Thoracic aorta (tissue), 2 donors: Measurements from ENCODE around the gene OLFML3. TPM values are rescaled to one million over a fixed set of nuclear protein-coding genes. Genes with fewer than 3 reads are reported as not detected.

ENCODE experiments used
- ATAC-seq: fragments of 150-250 bp; one replicate; pipeline ENCODE4 v1.8.0; 2017; ENCODE audit warnings: low read depth; ENCODE audit not compliant: insufficient number of reproducible peaks, low FRiP score
- DNase-seq: peaks from one replicate; pipeline ENCODE4 v3.0.0-alpha.2; 2020; ENCODE audit warnings: low spot score
- H3K27ac ChIP-seq, 2 donors: fragments of 200-600 bp; sonication (generic); 1 replicate in 1 of 2; 2 replicates in 1 of 2; pipeline ENCODE4 v1.5.1; 2016; ENCODE audit warnings: mild to moderate bottlenecking in 2 of 2, moderate library complexity in 2 of 2
- H3K27me3 ChIP-seq: fragments of 200-600 bp; sonication (generic); replicated peaks from 2 replicates; pipeline ENCODE4 v1.6.0; 2016; ENCODE audit warnings: mild to moderate bottlenecking; ENCODE audit not compliant: insufficient read depth
- H3K36me3 ChIP-seq: fragments of 200-600 bp; sonication (generic); one replicate; pipeline ENCODE4 v1.5.1; 2016
- H3K4me1 ChIP-seq, 2 donors: fragments of 200-600 bp; sonication (generic); 1 replicate in 1 of 2; 2 replicates in 1 of 2; pipeline versions ENCODE4 v1.5.1 to v1.6.0; 2016; ENCODE audit warnings: low read depth in 2 of 2, mild to moderate bottlenecking in 1 of 2; ENCODE audit not compliant: control insufficient read depth in 1 of 2
- H3K4me3 ChIP-seq: fragments of 200-600 bp; sonication (generic); 2 replicates; pipeline ENCODE4 v1.5.1; 2016; ENCODE audit warnings: mild to moderate bottlenecking
- H3K9me3 ChIP-seq: fragments of 200-600 bp; sonication (generic); 2 replicates; pipeline ENCODE4 v1.5.1; 2016
- total RNA-seq, 2 donors: library from RNA; depleted of rRNA; stranded (reverse); fragments of >200 nt; gene quantifications; one replicate each; pipeline versions ENCODE4 v1.1.0 to v1.2.3, GENCODE V29; 2016
- TF ChIP-seq, protein P1 (sequence below): fragments of 200-600 bp; sonication (generic); IDR thresholded peaks from one replicate; pipeline ENCODE4 v1.5.1; 2019; ENCODE audit warnings: antibody characterized with exemption

OLFML3 gene
- total RNA-seq, 2 donors from 2014 or later = 56.0 to 63.9 TPM

- H3K36me3 ChIP-seq = peaks cover 7% of the 10 kb centered on the region
These were observed 41.1 kb upstream of the OLFML3 start for GRCh38 chr1:113938192-113938591.

DNA sequence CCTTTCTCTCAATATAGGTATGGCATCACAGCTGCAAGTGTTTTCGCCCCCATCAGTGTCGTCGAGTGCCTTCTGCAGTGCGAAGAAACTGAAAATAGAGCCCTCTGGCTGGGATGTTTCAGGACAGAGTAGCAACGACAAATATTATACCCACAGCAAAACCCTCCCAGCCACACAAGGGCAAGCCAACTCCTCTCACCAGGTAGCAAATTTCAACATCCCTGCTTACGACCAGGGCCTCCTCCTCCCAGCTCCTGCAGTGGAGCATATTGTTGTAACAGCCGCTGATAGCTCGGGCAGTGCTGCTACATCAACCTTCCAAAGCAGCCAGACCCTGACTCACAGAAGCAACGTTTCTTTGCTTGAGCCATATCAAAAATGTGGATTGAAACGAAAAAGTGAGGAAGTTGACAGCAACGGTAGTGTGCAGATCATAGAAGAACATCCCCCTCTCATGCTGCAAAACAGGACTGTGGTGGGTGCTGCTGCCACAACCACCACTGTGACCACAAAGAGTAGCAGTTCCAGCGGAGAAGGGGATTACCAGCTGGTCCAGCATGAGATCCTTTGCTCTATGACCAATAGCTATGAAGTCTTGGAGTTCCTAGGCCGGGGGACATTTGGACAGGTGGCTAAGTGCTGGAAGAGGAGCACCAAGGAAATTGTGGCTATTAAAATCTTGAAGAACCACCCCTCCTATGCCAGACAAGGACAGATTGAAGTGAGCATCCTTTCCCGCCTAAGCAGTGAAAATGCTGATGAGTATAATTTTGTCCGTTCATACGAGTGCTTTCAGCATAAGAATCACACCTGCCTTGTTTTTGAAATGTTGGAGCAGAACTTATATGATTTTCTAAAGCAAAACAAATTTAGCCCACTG lies 38.7 kb upstream of the OLFML3 start:
- H3K36me3 ChIP-seq = peaks cover 7% of the 10 kb centered on the region
- TF ChIP-seq, protein P1, sequence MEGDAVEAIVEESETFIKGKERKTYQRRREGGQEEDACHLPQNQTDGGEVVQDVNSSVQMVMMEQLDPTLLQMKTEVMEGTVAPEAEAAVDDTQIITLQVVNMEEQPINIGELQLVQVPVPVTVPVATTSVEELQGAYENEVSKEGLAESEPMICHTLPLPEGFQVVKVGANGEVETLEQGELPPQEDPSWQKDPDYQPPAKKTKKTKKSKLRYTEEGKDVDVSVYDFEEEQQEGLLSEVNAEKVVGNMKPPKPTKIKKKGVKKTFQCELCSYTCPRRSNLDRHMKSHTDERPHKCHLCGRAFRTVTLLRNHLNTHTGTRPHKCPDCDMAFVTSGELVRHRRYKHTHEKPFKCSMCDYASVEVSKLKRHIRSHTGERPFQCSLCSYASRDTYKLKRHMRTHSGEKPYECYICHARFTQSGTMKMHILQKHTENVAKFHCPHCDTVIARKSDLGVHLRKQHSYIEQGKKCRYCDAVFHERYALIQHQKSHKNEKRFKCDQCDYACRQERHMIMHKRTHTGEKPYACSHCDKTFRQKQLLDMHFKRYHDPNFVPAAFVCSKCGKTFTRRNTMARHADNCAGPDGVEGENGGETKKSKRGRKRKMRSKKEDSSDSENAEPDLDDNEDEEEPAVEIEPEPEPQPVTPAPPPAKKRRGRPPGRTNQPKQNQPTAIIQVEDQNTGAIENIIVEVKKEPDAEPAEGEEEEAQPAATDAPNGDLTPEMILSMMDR = no peak
- H3K27me3 ChIP-seq = no peaks in the 10 kb centered on the region
- no peak for DNase-seq
- ATAC-seq = no peak
- H3K4me1 ChIP-seq = peaks cover 5 to 9% of the 10 kb centered on the region in 2 donors
- H3K4me3 ChIP-seq = no peak overlapping the region
- no peak overlapping the region for H3K27ac ChIP-seq
- H3K9me3 ChIP-seq = no peaks in the 10 kb centered on the region

More at GRCh38 chr1:113938192-113938591, 41.1 kb upstream of the OLFML3 start:
- Histone ChIP-seq H3K9me3 (no peaks in the 10 kb centered on the region), H3K27me3 (no peaks in the 10 kb centered on the region), H3K4me1 (peaks cover 12 to 14% of the 10 kb centered on the region in 2 donors), H3K4me3 (no peak overlapping the region), H3K27ac (no peak overlapping the region)
- TF ChIP-seq, protein P1 = no peak
- no peak for DNase-seq
- ATAC-seq = no peak

DNA sequence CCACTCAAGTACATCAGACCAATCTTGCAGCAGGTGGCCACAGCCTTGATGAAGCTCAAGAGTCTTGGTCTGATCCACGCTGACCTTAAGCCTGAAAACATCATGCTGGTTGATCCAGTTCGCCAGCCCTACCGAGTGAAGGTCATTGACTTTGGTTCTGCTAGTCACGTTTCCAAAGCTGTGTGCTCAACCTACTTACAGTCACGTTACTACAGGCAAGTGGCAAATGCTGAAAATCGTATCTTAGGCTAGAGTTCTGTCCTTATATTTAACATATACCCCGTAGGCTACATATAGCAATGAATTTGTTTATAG lies 38.1 kb upstream of the OLFML3 start:
- TF ChIP-seq, protein P1 = no peak
- DNase-seq (no peak), ATAC-seq (no peak)
- H3K9me3 ChIP-seq = no peaks in the 10 kb centered on the region
- no peak overlapping the region for H3K4me3 ChIP-seq
- no peak overlapping the region for H3K27ac ChIP-seq
- H3K36me3 ChIP-seq = peaks cover 7% of the 10 kb centered on the region
- no peaks in the 10 kb centered on the region for H3K27me3 ChIP-seq
- peaks cover 0 to 9% of the 10 kb centered on the region in 2 donors for H3K4me1 ChIP-seq

DNA sequence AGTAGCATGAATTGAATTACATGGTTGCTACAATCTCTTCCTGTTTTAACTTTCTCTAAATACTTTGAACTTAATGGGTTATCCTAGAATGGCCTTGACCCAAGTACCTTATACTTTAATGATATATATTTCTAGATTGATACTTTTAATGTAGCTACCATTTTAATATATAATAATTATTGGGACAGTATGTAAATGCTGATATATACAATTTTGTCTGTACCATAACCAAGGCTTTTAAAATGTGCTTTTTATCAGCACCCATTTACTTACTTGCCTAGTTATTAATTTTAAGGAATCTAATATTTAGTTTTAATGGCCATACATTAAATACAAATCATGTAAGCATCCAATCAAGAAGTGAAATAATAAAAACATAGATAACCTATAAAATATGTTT lies 36.7 kb upstream of the OLFML3 start:
- TF ChIP-seq, protein P1 = no peak
- H3K36me3 ChIP-seq = peaks cover 7% of the 10 kb centered on the region
- H3K9me3 ChIP-seq = no peaks in the 10 kb centered on the region
- H3K27me3 ChIP-seq = no peaks in the 10 kb centered on the region
- H3K27ac ChIP-seq = no peak overlapping the region
- peaks cover 11 to 14% of the 10 kb centered on the region in 2 donors for H3K4me1 ChIP-seq
- ATAC-seq = no peak
- H3K4me3 ChIP-seq = no peak overlapping the region
- no peak for DNase-seq

DNA sequence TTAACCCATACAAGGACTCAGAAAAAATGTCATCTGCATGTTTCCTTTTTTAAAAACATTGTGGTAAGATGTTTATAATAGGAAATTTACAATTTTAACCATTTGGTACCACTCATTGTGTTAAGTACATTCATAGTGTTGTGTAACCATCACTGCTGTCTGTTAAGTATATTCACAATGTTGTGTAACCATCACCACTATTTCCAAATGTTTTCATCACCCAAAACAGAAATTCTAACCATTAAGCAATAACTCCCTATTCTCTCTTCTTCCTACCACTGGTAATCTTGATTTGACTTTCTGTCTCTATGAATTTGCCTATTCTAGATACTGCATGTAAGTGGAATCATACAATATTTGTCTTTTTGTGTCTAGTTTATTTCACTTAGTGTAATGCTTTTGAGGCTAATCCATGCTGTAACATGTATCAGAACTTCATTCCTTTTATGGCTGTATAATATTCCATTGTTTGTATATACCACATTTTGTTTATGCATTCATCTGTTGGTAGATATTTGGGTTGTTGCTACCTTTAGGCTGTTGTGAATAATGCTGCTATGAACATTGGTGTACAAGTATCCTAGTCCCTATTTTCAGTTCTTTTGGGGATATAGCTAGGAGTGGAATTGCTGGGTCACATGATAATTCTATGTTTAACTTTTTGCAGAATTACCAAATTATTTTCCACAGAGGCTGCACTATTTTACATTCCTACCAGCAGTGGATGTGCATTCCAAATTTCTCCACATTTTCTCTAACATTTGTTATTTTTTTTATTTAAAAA lies 36.1 kb upstream of the OLFML3 start:
- Histone ChIP-seq H3K4me3 (no peak overlapping the region), H3K4me1 (peaks cover 18 to 20% of the 10 kb centered on the region in 2 donors), H3K27me3 (no peaks in the 10 kb centered on the region), H3K36me3 (peaks cover 7% of the 10 kb centered on the region), H3K9me3 (no peaks in the 10 kb centered on the region), H3K27ac (no peak overlapping the region)
- TF ChIP-seq, protein P1 = no peak
- no peak for ATAC-seq
- DNase-seq = no peak
